GM21381 (cell line): ENCODE measurements around the gene KRTAP5-1.
"Not testable (repeated sequence)": the region's sequence is repeated elsewhere in the genome, so short reads cannot be mapped to it uniquely, and the experiment has no call there.

Experiments
- ATAC-seq: cut with Tn5 transposase; IDR thresholded peaks from one replicate; pipeline ENCODE4 v1.9.1; 2021; ENCODE audit warnings: mild to moderate bottlenecking, moderate library complexity; ENCODE audit not compliant: unreplicated experiment

Gene KRTAP5-1

DNA sequence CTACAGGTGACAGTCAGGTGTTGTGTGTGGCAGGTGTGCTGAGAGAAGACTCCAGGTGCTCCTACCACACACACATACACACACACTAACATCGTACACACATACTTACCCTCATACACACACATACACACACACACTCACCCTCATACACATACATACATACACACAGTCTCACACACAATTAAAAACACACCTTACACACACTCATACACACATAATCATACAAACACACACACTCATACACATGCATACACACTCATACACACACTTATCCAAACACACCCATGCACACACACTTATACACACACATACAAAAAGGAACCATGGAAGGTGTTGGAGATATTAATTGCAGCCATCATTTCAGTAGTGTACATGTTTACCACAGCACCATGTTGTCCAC, 18.5 kb upstream of the KRTAP5-1 start:
- no peak for ATAC-seq

GRCh38 chr11:1601663-1602062, 16.6 kb upstream of the KRTAP5-1 start:
- ATAC-seq, result not testable (repeated sequence)

DNA sequence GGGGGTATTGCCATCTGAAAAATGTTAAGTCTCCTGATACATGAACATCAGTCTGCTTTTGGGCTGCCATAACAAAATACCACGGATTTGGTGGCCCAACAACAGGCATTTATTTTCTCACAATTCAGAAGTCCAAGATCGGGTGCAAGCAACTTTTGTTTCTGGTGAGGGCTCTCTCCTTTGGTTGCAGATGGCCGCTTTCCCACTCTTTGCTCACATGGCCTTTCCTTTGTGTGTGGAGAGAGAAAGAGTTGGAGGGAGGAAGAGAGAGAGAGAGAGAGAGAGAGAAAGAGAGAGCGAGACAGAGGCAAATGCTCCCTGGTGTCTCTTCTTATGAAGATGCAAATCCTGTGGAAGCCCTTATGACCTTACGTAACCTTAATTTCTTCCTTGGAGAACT, 15.5 kb upstream of the KRTAP5-1 start:
- ATAC-seq, result no peak

DNA sequence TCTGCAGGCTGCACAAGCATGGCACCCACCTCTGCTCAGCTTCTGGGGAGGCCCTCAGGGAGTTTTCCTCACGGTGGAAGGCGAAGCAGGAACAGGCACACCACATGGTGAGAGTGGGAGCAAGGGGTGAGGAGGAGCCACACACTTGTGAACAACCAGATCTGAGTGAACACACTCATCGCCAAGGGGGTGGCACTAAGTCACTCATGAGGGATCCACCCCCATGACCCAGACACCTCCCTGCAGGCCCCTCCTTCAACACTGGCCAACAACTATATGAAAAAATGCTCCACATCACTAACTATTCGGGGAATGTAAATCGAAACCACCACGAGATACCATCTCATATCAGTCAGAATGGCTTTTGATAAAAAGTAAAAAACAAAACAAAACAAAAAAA, 13.7 kb upstream of the KRTAP5-1 start:
- no peak for ATAC-seq

DNA sequence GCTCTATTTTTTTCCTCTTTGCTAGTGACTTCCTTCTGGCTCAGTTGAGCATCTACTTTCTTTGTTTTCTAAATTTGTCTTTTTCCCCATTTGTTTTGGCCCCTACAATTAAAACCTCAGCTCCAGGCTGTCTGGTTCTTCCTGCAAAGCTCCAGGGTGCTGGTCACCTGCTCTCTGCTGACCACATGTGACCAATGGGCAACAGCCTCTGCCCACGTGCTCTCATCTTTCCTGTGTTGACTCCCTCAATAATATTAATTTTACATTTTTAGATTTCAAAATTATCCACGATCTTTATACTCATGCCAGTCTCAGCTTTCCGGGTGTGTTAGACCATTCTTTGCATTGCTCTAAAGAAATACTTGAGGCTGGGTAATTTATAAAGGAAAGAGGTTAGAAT, 13.3 kb upstream of the KRTAP5-1 start:
- ATAC-seq, result not testable (repeated sequence)

DNA sequence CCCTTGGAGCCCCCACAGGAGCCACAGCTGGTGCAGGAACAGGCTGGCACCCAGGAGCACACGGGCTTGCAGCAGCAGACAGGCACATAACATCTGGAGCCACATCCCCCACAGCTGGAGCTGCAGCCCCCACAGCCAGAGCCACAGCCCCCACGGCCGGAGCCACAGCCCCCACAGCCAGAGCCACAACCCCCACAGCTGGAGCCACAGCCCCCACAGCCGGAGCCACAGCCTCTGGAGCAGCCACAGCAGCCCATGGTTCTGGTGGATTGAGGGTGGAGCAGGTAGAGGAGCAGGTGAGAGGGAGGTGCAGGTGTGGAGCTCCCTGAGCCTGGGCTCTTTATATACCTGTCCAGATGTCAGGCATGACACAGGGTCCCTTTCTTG, 12.9 kb upstream of the KRTAP5-1 start, which contains the start of gene KRTAP5-2:
KRTAP5-2 (minus strand) TSS at position 301 of the 387 bp plus-strand sequence; CDS start at position 257, 44 bp downstream.
- no peak for ATAC-seq

DNA sequence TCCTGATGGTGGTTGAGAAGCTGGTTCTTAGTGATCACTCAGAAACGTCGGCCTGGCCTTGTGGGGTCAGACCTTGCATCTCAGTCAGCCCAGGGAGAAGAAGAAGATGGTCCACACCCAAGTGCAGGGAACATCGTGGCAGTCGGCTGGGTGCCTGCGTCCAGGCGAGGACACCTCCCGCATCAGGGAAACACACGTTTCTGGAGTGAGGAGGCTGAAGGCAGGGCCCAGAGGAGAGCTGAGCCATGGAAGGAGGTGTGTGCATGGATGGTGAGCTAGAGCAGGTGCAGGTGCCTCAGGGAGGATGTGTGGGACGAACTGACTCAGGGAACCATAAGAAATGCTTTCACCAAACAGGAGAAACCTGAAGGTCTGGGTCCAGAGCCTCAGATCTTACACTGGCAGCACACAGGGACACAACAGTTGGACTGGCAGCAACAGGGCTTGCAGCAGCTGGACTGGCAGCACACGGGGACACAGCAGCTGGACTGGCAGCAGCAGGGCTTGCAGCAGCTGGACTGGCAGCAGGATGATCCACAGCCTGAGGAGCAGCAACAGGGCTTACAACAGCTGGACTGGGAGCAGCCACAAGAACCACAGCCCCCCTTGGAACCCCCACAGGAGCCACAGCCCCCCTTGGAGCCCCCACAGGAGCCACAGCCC, 12.4 kb upstream of the KRTAP5-1 start:
- no peak for ATAC-seq

GRCh38 chr11:1596576-1597121, 11.6 kb upstream of the KRTAP5-1 start:
- not testable (repeated sequence) for ATAC-seq

DNA sequence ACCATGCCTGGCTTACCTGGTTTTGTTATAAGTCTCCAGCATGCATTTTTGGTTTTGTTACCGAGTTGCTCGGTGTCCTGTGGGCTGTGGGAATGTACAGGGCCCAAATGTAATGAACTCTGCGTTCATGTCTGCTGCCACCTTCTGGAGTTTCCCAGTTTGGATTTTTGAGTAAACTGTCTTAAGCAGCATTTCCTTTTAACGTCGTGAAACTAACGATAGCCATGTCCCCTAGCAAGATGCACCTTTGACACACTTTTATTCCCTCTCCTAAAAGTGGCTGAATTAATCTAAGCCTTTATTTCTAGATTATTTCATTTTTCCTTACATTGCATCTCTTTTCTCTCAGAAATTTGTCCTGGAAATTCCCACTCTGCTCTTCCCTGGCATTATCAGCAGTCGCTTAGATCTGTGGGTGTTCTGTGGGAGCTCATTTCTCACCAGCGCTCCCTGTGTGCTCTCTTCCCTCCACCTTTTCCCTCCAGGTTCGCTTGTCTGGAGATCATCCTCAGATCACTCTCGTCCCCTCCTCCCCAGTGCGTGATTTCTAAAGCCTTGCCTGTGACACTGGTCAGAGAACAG, 11.0 kb upstream of the KRTAP5-1 start:
- not testable (repeated sequence) for ATAC-seq

GRCh38 chr11:1592628-1593027, 7.5 kb upstream of the KRTAP5-1 start:
- no peak for ATAC-seq

DNA sequence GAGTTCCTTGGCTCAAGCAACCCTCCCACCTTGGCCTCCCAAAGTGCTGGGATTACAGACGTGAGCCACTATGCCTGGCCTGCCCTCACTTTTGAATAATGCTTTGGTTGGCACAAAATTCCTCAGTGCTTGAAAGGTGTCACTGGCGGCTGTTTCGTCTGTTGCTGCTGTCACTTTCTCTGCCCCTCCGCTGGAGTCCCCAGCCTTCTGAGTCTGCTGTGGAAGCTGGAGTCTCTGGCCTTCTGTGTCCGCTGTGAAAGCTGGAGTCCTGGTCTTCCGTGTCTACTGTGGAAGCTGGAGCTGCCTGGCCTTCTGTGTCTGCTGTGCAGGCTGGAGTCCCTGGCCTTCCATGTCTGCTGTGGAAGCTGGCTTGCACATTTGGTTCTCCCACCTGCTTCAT, 4.9 kb upstream of the KRTAP5-1 start:
- no peak for ATAC-seq

DNA sequence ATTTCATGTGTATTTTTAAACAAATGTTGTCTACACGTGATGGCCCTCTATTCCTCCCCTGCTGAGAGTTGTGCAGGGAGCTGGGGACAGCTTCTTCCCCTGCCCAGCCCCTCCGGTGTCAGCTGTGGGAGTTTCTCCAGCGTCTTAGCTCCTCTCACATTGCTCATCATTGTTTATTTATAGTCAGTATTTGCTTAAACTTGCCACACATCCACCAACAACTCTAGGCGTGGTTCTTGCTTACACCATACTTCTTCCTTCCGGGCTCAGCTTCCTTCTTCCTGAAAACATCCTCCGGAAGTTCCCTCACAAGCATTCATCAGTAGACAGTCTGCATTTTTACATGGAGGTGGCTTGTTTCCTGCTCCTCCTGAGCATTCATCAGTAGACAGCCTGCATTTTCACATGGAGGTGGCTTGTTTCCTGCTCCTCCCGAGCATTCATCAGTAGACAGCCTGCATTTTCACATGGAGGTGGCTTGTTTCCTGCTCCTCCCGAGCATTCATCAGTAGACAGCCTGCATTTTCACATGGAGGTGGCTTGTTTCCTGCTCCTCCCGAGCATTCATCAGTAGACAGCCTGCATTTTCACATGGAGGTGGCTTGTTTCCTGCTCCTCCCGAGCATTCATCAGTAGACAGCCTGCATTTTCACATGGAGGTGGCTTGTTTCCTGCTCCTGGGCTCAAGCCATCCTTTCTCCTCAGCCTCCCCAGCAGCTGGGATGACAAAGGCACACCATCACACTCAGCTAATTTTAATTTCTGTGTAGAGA, 4.3 kb upstream of the KRTAP5-1 start:
- ATAC-seq, result not testable (repeated sequence)

GRCh38 chr11:1586699-1587098, 1.6 kb upstream of the KRTAP5-1 start:
- no peak for ATAC-seq

DNA sequence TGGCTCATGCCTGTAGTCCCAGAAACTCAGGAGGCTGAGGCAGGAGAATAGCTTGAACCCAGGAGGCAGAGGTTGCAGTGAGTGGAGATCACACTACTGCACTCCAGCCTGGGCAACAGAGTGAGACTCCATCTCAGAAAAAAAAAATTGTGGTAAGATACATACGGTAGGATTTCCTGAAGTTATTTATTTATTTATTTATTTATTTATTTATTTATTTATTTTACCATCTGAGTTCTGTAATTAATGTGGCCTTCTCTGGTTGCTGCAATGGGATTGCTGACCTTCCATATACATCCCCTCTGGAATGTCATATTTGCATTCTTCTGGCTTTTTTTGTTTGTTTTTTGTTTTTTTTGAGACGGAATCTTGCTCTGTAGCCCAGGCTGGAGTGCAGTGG, 2.2 kb downstream of the KRTAP5-1 start:
- not testable (repeated sequence) for ATAC-seq

DNA sequence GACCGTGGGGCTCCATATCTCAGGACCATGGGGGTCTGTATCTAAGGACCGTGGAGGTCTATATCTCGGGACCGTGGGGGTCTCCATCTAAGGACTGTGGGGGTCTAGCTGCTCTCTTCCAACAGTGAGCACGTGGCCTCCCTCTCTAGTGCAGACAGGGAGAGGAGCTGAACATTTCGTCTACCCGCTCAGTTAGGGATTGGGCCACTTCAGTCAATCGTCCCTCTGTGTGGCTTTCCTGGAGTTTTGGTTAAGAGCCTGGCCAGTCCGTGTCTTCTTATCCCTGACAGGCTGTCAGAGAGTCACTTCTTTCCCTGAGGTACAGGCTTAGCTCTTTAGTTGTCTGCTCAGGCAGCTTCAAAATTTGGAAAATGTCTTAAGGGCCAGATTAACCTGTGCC, 3.1 kb downstream of the KRTAP5-1 start:
- no peak for ATAC-seq

DNA sequence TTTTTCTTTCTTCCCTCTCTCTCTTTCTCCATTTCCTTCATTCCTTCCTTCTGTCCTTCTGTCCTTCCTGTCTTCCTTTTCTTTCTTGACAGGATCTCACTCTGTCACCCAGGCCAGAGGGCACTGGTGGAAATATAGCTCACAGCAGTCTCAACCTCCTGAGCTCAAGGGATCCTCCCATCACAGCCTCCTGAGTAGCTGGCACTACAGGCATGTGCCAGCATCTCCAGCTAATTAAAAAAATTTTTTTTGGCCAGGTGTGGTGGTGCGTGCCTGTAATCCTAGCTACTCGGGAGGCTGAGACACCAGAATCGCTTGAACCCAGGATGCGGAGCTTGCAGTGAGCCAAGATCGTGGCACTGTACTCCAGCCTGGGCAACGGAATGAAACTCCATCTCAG, 8.3 kb downstream of the KRTAP5-1 start:
- ATAC-seq, result no peak

DNA sequence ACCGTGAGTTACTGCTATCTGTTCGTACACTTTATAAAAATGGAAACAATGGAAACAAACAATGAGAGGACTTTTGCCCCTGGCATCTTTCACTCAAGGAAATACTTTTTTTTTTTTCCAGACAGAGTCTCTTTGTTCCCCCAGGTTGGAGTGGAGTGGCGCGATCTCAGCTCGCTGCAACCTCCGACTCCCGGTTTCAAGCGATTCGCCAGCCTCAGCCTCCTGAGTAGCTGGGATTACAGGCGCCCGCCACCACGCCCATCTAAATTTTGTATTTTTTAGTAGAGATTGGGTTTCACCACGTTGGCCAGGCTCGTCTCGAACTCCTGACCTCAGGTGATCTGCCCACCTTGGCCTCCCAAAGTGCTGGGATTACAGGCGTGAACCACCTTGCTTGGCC, 9.3 kb downstream of the KRTAP5-1 start:
- not testable (repeated sequence) for ATAC-seq

- ATAC-seq, result no peak
These were observed 10.2 kb downstream of the KRTAP5-1 start for GRCh38 chr11:1574933-1575242.

DNA sequence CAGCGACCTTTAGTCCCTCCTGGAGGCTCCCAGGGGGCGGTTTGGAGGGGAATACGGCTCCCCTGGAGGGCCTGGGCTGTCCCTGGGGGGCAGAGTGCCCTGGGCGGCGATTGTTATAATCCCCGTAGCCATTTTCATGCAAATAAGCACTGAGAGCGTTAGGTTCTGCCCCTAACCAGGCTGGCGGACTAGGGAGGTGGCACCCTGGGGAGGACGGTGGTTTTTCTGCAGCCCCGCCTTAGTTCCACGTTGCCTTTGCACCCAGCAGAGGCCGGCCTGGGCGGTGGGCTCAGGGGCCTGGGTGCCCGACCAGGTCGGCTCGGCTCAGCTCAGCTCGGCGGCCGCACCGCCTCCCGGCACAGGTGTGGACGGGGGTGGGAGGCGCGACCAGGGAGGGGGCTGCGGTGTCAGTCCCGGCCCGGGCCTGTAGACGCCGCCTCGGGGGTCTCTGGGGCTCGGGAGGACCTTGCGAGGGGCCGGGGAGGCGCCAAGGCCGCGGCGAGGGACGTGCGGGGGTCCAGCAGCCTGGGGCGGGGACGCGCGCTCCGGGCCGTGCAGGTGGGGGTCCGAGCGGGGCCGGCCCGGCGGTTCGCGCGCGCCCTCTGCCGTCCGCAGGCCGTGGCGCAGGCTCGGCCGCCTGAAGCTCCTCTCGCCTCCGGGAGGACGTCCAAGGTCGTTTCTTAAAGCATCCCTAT, 10.7 kb downstream of the KRTAP5-1 start:
- no peak for ATAC-seq

- no peak for ATAC-seq
These were observed 11.2 kb downstream of the KRTAP5-1 start for GRCh38 chr11:1573903-1574237.
